T1000 (cell line): ENCODE results near the gene ZNF529.

Experiments
- DNase-seq: peaks from one replicate; lab custom pipeline; 2025; ENCODE audit warnings: mixed read lengths; lab: John Stamatoyannopoulos, UW

ZNF529 gene

DNA sequence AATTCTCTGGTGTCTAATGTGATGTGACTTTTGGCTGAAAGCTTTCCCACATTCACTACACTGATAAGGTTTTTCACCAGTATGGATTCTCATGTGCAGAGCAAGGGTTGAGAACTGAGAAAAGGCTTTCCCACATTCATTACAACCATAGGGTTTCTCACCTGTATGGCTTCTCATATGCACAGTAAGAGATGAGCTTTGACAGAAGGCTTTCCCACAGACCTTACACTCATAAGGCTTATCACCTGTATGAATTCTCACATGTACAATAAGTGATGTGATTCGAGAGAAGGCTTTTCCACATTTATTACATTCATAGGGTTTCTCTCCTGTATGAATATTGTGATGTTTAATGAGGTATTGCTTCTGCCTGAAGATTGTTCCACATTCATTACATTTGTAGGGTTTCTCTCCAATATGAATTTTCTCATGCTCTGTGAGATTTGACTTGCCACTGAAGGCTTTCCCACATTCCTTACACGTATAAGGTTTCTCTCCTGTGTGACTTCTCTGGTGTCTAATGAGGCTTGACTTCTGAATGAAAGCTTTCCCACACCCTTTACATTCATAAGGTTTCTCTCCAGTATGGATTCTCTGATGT, 59.0 kb downstream of the ZNF529 start:
- DNase-seq = no peak

GRCh38 chr19:36508325-36508724, 64.8 kb downstream of the ZNF529 start:
- DNase-seq = no peak

DNA sequence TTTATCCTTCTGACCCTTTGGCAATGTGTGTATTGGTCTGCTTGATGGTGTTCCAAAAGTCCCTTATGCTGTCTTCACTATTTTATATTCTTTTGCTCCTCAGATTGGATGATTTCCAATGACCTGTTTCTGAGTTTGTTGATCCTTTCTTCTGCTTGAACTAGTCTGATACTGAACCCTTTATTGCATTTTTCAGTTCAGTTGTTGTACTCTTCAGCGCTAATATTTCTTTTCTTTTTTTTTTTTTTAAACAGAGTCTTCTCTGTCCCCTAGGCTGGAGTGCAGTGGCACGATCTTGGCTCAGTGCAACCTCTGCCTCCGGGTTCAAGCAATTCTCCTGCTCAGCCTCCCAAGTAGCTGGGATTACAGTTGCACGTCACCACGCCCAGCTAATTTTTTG, 71.1 kb downstream of the ZNF529 start:
- DNase-seq = no peak

DNA sequence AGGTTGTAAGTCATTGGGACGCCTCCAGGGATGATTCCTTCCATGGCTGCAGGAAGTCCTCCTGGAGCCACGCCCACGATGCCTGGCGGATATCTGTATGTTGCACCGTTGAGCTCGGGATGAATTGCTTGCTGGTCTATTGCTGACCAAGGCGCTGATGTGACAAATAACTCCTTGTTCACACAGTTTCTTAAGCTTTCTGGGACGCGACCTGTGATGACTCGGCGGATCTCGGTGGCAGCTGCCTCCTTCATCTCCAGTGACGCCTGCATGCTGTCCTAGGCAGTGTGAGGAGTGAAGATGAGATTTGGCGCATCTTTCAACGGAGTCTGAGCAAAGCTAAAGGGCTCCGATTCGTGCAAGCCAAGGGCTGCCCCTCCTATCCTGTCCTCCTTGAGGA, 76.1 kb downstream of the ZNF529 start:
- DNase-seq = no peak
